Osteocyte (in vitro differentiated cells): ENCODE results near the gene GPR39. TPM values are rescaled to one million over a fixed set of nuclear protein-coding genes. Genes with fewer than 3 reads are reported as not detected.

Experiments used
- DNase-seq: peaks from one replicate; pipeline ENCODE4 v3.0.0; 2021; ENCODE audit warnings: mixed read lengths; ENCODE audit not compliant: unreplicated experiment; ENCODE audit errors: extremely low spot score
- H3K27ac Mint-ChIP-seq: one replicate; pipeline ENCODE4 v1.8.0; 2021; ENCODE audit warnings: mild to moderate bottlenecking, mixed read lengths; ENCODE audit not compliant: unreplicated experiment
- H3K27me3 Mint-ChIP-seq: one replicate; pipeline ENCODE4 v1.8.0; 2021; ENCODE audit warnings: mixed read lengths; ENCODE audit not compliant: unreplicated experiment
- H3K36me3 Mint-ChIP-seq: one replicate; pipeline ENCODE4 v1.8.0; 2021; ENCODE audit warnings: mixed read lengths; ENCODE audit not compliant: unreplicated experiment
- H3K4me1 Mint-ChIP-seq: one replicate; pipeline ENCODE4 v1.8.0; 2021; ENCODE audit warnings: mixed read lengths; ENCODE audit not compliant: unreplicated experiment
- H3K4me3 Mint-ChIP-seq: one replicate; pipeline ENCODE4 v1.8.0; 2021; ENCODE audit warnings: mild to moderate bottlenecking, moderate library complexity, mixed read lengths; ENCODE audit not compliant: unreplicated experiment
- H3K9me3 Mint-ChIP-seq: one replicate; pipeline ENCODE4 v1.8.0; 2021; ENCODE audit warnings: mixed read lengths; ENCODE audit not compliant: unreplicated experiment
- CTCF ChIP-seq: fragments of 200-600 bp; sonication (generic); IDR thresholded peaks from 2 replicates; pipeline ENCODE4 v1.5.0; 2021; ENCODE audit warnings: antibody characterized with exemption, mild to moderate bottlenecking, moderate library complexity
- total RNA-seq: library from RNA; stranded (reverse); gene quantifications from 2 replicates; pipeline ENCODE4 v1.2.1, GENCODE V29; 2021

GPR39 gene
- total RNA-seq, 1 donor from 2014 or later = 0.21 TPM

- peak; percentile 34 for DNase-seq
- no peak for TF ChIP-seq CTCF
- Mint-ChIP-seq H3K4me1 (no peaks in the 10 kb centered on the region), H3K36me3 (no peaks in the 10 kb centered on the region), H3K27me3 (no peaks in the 10 kb centered on the region), H3K4me3 (no peak overlapping the region), H3K27ac (no peak overlapping the region), H3K9me3 (peaks cover 20% of the 10 kb centered on the region)
Observed at GRCh38 chr2:132568656-132569055, 152.1 kb downstream of the GPR39 start.

GRCh38 chr2:132573444-132574007 is 156.9 kb downstream of the GPR39 start:
- no peak for TF ChIP-seq CTCF
- H3K27ac Mint-ChIP-seq = no peak overlapping the region
- DNase-seq = no peak
- peaks cover 10% of the 10 kb centered on the region for H3K9me3 Mint-ChIP-seq
- no peaks in the 10 kb centered on the region for H3K27me3 Mint-ChIP-seq
- no peaks in the 10 kb centered on the region for H3K36me3 Mint-ChIP-seq
- no peak overlapping the region for H3K4me3 Mint-ChIP-seq
- H3K4me1 Mint-ChIP-seq = no peaks in the 10 kb centered on the region

- TF ChIP-seq CTCF = no peak
- Mint-ChIP-seq H3K36me3 (no peaks in the 10 kb centered on the region), H3K4me1 (no peaks in the 10 kb centered on the region), H3K27me3 (no peaks in the 10 kb centered on the region), H3K27ac (no peak overlapping the region), H3K9me3 (no peaks in the 10 kb centered on the region), H3K4me3 (no peak overlapping the region)
- DNase-seq = no peak
Observed at GRCh38 chr2:132577686-132578085, 161.1 kb downstream of the GPR39 start.

GRCh38 chr2:132581591-132581990 is 165.0 kb downstream of the GPR39 start:
- H3K36me3 Mint-ChIP-seq = no peaks in the 10 kb centered on the region
- H3K9me3 Mint-ChIP-seq = no peaks in the 10 kb centered on the region
- no peaks in the 10 kb centered on the region for H3K4me1 Mint-ChIP-seq
- DNase-seq = peak; percentile 21
- no peak overlapping the region for H3K4me3 Mint-ChIP-seq
- TF ChIP-seq CTCF = no peak
- no peak overlapping the region for H3K27ac Mint-ChIP-seq
- H3K27me3 Mint-ChIP-seq = no peaks in the 10 kb centered on the region

GRCh38 chr2:132581991-132582738 is 165.6 kb downstream of the GPR39 start:
- no peak overlapping the region for H3K4me3 Mint-ChIP-seq
- H3K9me3 Mint-ChIP-seq = no peaks in the 10 kb centered on the region
- H3K4me1 Mint-ChIP-seq = no peaks in the 10 kb centered on the region
- peak; percentile 59 for DNase-seq
- H3K27me3 Mint-ChIP-seq = no peaks in the 10 kb centered on the region
- TF ChIP-seq CTCF = no peak
- H3K36me3 Mint-ChIP-seq = no peaks in the 10 kb centered on the region
- H3K27ac Mint-ChIP-seq = no peak overlapping the region
